Brain pericyte (primary cell): ENCODE data around the gene CCDC85C.

Source experiments
- DNase-seq: peaks from one replicate; pipeline ENCODE4 v3.0.0-alpha.2; 2012; ENCODE audit warnings: low read depth, low spot score

CCDC85C gene

GRCh38 chr14:99540196-99541032 lies 63.6 kb downstream of the CCDC85C start:
- DNase-seq, result no peak

DNA sequence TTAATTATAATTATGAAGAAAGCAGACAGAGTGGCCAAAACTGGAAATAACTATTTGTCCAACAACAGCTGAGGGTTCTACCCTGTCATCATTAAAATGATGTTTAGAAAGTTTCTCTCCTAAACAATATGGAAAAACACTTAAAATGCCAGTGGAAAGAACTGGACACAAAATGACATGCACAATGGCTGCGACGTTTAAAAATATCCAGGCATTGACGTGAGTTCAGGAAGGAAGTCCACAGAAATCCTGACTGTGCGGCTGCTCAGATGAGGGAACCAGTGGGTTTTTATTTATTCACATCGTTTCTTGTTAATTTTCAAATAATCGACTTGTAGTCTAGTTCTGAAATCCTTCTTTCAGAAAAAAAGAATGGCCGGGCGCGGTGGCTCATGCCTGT lies 64.5 kb downstream of the CCDC85C start:
- DNase-seq, result no peak

GRCh38 chr14:99538733-99539132 lies 65.3 kb downstream of the CCDC85C start:
- DNase-seq, result no peak

GRCh38 chr14:99538275-99538674 lies 65.7 kb downstream of the CCDC85C start:
- DNase-seq, result no peak

GRCh38 chr14:99537399-99537798 lies 66.6 kb downstream of the CCDC85C start:
- DNase-seq, result no peak

DNA sequence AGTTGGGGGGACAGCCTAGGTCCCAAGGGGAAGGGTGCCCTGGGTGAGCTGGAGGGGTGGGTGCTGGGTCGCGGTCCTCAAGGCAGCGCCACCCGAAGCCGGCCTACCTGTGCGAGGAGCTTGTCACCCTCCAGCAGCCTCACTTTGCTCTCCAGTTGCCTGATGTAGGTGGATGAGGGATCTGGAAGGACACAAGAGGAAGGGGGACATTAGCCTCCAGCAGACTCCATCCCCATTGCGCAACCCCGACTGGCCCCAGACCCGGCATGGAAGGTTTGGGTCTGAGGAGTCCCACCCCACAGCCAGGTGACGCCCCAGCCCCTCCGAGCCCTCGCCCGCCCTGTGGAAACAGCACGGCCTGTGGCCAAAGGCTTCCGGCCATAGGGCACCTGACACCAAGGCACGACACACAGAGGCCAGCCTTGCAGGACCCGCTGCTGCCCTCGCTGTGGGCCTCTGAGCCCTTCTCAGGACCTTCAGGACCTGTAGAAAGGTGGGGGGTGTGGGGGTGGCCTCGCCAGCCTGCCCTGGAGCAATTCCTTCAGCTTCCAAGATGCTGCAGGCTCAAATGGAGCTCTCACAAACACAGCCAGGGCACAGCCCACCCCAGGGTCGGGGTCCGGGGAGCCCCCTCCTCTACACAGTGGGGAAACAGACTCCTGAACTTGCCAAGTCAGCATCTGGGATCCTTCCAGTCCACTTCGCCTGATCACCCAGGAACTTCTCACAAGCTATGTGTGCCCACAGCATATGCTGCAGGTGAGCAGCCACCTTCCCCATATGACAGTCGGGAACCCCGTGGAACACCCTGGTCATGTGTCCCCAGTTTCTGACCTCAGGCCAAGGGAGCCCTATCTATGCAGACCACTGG lies 67.9 kb downstream of the CCDC85C start:
- no peak for DNase-seq

GRCh38 chr14:99535448-99535847 lies 68.6 kb downstream of the CCDC85C start:
- no peak for DNase-seq

- DNase-seq, result no peak
These were observed 69.1 kb downstream of the CCDC85C start for GRCh38 chr14:99534863-99535262.

DNA sequence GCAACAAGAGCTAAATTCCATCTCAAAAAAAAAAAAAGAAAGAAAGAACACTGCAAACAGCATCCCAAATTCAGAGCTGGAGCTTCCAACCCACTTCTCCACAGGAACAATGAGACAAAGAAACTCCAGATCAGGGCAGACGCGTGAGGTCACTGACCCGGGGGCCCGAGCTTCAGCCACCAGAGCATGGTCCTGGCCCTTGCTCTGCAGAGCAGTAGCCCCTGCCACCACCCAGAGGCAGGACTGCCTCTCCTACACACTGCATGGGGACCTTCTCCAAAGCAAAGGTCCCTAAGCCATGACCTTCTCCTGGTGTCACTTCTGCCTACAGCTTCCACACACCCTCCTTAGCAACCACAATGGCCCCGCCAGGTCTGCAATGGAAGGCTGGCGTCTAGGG lies 69.7 kb downstream of the CCDC85C start:
- no peak for DNase-seq

- no peak for DNase-seq
These were observed 71.7 kb downstream of the CCDC85C start for GRCh38 chr14:99532310-99532709.

DNA sequence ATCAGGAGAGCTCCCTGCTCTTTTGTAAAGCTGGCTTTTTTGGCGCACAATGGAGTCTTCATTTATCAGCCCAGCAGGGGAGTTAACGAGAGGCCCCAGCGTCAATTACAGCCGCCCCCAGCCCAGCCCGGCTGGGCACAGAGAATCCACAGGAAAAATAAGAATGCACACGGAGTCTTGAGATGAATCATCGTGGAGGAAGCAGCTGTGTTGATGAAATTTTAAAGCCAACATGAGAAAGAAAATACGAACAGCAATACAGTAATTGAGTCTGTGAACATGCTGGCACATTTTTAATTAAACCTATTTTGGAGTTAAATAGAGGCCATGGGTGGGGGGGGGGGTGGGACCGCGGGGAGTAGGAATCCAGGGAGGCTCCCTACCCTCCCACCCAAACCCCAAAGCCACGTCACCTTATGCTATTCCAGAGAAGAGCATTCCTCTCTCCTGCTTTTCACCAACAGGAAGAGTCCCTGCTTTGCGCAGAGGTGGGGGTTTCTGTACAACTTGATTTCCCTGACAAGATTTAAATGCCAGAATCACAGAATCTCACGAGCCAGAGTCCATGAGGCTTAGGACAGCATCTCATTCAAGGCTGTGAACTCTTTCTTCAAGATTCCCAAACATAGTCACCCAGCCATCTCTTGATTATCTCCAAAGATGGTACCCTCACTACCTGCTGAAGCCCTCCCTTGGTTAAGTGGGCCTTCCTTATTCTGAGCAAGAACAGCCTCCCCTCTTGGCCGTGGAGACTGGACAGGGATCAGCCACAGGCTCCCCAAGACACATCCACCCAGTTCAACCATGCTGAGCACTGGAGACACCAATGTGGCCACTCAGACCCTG lies 72.5 kb downstream of the CCDC85C start:
- peak; percentile 52 for DNase-seq

GRCh38 chr14:99530407-99531155 lies 73.4 kb downstream of the CCDC85C start:
- DNase-seq, result no peak

- DNase-seq, result no peak
These were observed 74.1 kb downstream of the CCDC85C start for GRCh38 chr14:99529899-99530298.

- DNase-seq, result no peak
These were observed 76.5 kb downstream of the CCDC85C start for GRCh38 chr14:99527427-99528076.

- DNase-seq, result no peak
These were observed 77.0 kb downstream of the CCDC85C start for GRCh38 chr14:99527026-99527425.

DNA sequence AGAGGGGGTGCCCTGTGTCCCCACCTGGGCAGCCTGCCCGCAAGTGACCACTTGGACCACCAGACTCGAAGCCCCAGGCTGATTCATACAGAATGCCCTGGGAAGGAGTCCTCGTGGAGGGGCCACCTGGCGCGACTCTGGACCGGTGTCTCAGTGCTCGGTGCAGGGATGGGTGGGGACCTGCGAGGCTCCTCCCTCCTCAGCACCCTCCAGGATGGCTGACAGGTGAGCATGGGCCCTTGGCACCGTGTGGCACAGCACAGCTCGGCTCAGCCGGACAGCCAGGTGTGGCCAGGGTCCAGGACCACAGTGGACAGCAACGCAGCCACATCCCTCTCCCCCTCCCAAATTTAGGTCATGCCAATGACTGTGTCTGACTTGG lies 78.3 kb downstream of the CCDC85C start:
- no peak for DNase-seq

- DNase-seq, result no peak
These were observed 79.0 kb downstream of the CCDC85C start for GRCh38 chr14:99524804-99525698.

DNA sequence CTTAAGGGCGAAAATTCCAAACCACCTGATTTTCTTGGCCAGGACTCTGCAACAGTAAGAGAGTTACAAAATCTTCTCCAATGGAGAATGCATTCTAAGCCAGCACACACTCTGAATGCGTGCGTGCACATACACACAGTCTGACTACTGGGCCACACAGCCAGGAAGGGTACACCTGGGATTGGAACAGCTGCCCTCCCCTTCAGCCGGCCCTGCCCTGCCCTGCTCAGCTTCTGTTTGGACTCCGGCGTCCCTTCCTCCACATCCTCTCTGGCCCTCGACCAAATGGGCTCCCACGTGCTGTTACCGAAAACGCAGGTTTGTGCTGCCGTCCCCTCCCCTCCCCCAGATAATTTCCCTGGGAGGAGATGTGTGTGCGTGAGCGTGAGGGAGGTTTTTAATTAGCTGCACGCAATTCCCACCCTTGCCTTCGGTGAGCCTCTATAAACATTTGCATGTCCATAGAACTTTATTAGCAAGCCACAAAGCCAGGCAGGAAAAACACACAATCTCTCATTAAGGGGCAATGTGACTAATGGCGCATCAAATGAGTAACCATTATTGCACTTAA lies 79.8 kb downstream of the CCDC85C start:
- no peak for DNase-seq

DNA sequence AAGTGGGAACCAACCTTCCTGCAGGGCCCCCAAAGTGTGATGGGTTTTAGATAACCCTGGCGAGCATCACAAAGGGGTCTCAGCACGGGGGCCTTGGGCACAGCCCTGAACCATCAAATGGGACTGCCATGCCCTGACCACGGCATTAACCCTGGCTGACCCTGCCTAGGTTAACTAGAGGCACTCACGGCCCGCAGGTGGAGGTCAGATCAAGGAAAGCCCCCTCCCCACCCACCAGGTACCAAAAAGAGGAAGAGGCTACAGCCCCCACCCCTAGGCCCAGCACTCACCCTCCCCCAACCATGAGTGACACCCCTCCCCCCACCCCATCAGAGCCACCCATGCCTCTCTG lies 80.3 kb downstream of the CCDC85C start:
- DNase-seq, result no peak
